Epidermal melanocyte (primary cell): ENCODE data around the gene CLSTN2.

ENCODE experiments used
- DNase-seq: peaks from one replicate; pipeline ENCODE4 v3.0.0; 2011; ENCODE audit warnings: low spot score; ENCODE audit not compliant: insufficient read length

Gene CLSTN2

GRCh38 chr3:140493271-140493670 lies 558.3 kb downstream of the CLSTN2 start:
- DNase-seq, result no peak

GRCh38 chr3:140494970-140495369 lies 560.0 kb downstream of the CLSTN2 start:
- DNase-seq, result no peak

- DNase-seq, result no peak
These were observed 562.3 kb downstream of the CLSTN2 start for GRCh38 chr3:140497331-140497730.

GRCh38 chr3:140499114-140499757 lies 564.3 kb downstream of the CLSTN2 start:
- DNase-seq, result no peak

- no peak for DNase-seq
These were observed 565.5 kb downstream of the CLSTN2 start for GRCh38 chr3:140500473-140500872.

- DNase-seq, result no peak
These were observed 566.2 kb downstream of the CLSTN2 start for GRCh38 chr3:140501061-140501769.

GRCh38 chr3:140501770-140502364 lies 566.9 kb downstream of the CLSTN2 start:
- no peak for DNase-seq

GRCh38 chr3:140505213-140505612 lies 570.2 kb downstream of the CLSTN2 start:
- no peak for DNase-seq

GRCh38 chr3:140505876-140506275 lies 570.9 kb downstream of the CLSTN2 start:
- no peak for DNase-seq

GRCh38 chr3:140508550-140508949 lies 573.6 kb downstream of the CLSTN2 start:
- DNase-seq, result no peak

- no peak for DNase-seq
These were observed 574.5 kb downstream of the CLSTN2 start for GRCh38 chr3:140509534-140509933.

- DNase-seq, result no peak
These were observed 575.4 kb downstream of the CLSTN2 start for GRCh38 chr3:140510303-140510861.

GRCh38 chr3:140521751-140522445 lies 586.9 kb downstream of the CLSTN2 start:
- no peak for DNase-seq

GRCh38 chr3:140522653-140523380 lies 587.8 kb downstream of the CLSTN2 start:
- DNase-seq, result no peak

GRCh38 chr3:140523600-140523999 lies 588.6 kb downstream of the CLSTN2 start:
- no peak for DNase-seq

- no peak for DNase-seq
These were observed 592.2 kb downstream of the CLSTN2 start for GRCh38 chr3:140527156-140527555.

GRCh38 chr3:140529096-140529495 lies 594.1 kb downstream of the CLSTN2 start:
- DNase-seq, result no peak

GRCh38 chr3:140529558-140529957 lies 594.6 kb downstream of the CLSTN2 start:
- no peak for DNase-seq

- no peak for DNase-seq
These were observed 595.1 kb downstream of the CLSTN2 start for GRCh38 chr3:140530131-140530530.

GRCh38 chr3:140530603-140531002 lies 595.6 kb downstream of the CLSTN2 start:
- DNase-seq, result no peak

- no peak for DNase-seq
These were observed 597.9 kb downstream of the CLSTN2 start for GRCh38 chr3:140532793-140533330.
